ENCODE data around the gene MSH3. TPM values are rescaled to one million over a fixed set of nuclear protein-coding genes. Genes with fewer than 3 reads are reported as not detected.
"Not testable (repeated sequence)": the region's sequence is repeated elsewhere in the genome, so short reads cannot be mapped to it uniquely, and the experiment has no call there.

Gene MSH3
- total and polyA plus RNA-seq, 12 donors = 2.6 to 15.1 (median 11.6) TPM

GRCh38 chr5:80739057-80739456 is 84.6 kb downstream of the MSH3 start:
- DNase-seq (no peak), ATAC-seq (no peak)
- WGBS, 2 donors = 95 to 96% methylated on average over 4 of the region's 4 CpGs
- peaks cover 0 to 3% (median 0%) of the 10 kb centered on the region in 11 donors for H3K9me3 ChIP-seq
- intact Hi-C loops (cut with DNase I) = no loop called here
- H3K27me3 ChIP-seq = no peaks in the 10 kb centered on the region
- no peak overlapping the region for H3K4me3 ChIP-seq
- H3K36me3 ChIP-seq = peaks cover 0 to 34% (median 14%) of the 10 kb centered on the region in 9 donors
- H3K27ac ChIP-seq = no peak overlapping the region
- peaks cover 0 to 5% (median 0%) of the 10 kb centered on the region in 9 donors for H3K4me1 ChIP-seq
- no peak for TF ChIP-seq CTCF (IDR thresholded peaks at IDR 0.05)

GRCh38 chr5:80739496-80739895 is 85.0 kb downstream of the MSH3 start:
- DNase-seq = no peak
- Histone ChIP-seq H3K27ac (no peak overlapping the region), H3K9me3 (peaks cover 0 to 3% (median 0%) of the 10 kb centered on the region in 11 donors), H3K27me3 (no peaks in the 10 kb centered on the region), H3K4me1 (peaks cover 0 to 5% (median 0%) of the 10 kb centered on the region in 9 donors), H3K36me3 (peaks cover 0 to 34% (median 14%) of the 10 kb centered on the region in 9 donors), H3K4me3 (no peak overlapping the region)
- no peak for ATAC-seq
- 94% methylated on average over 4 of the region's 4 CpGs for WGBS, 2 donors
- no peak for TF ChIP-seq CTCF (IDR thresholded peaks at IDR 0.05)
- intact Hi-C loops (cut with DNase I) = no loop called here

GRCh38 chr5:80739898-80740297 is 85.4 kb downstream of the MSH3 start:
- Histone ChIP-seq H3K27me3 (no peaks in the 10 kb centered on the region), H3K36me3 (peaks cover 0 to 38% (median 14%) of the 10 kb centered on the region in 9 donors), H3K9me3 (peaks cover 0 to 3% (median 0%) of the 10 kb centered on the region in 11 donors), H3K27ac (no peak overlapping the region), H3K4me3 (no peak overlapping the region), H3K4me1 (peaks cover 0 to 5% (median 0%) of the 10 kb centered on the region in 9 donors)
- no peak for TF ChIP-seq CTCF (IDR thresholded peaks at IDR 0.05)
- WGBS, 2 donors = 80 to 85% methylated on average over 2 of the region's 2 CpGs
- ATAC-seq (no peak), DNase-seq (no peak)
- intact Hi-C loops (cut with DNase I) = no loop called here

- 93 to 97% methylated on average over 12 of the region's 12 CpGs for WGBS, 2 donors
- H3K27me3 ChIP-seq; H3K27ac ChIP-seq; ATAC-seq; H3K4me3 ChIP-seq; intact Hi-C loops (cut with DNase I); H3K4me1 ChIP-seq; H3K9me3 ChIP-seq; DNase-seq: not testable (repeated sequence)
- peaks cover 0 to 44% (median 14%) of the 10 kb centered on the region in 9 donors for H3K36me3 ChIP-seq
These were observed 86.0 kb downstream of the MSH3 start for GRCh38 chr5:80740488-80740887.

- no peak overlapping the region for H3K4me3 ChIP-seq
- WGBS, 2 donors = 47 to 64% methylated on average over 1 of the region's 1 CpG
- peaks cover 0 to 5% (median 0%) of the 10 kb centered on the region in 9 donors for H3K4me1 ChIP-seq
- H3K27ac ChIP-seq = no peak overlapping the region
- H3K36me3 ChIP-seq = peaks cover 0 to 49% (median 14%) of the 10 kb centered on the region in 9 donors
- H3K27me3 ChIP-seq = no peaks in the 10 kb centered on the region
- DNase-seq = no peak
- intact Hi-C loops (cut with DNase I) = no loop called here
- ATAC-seq = no peak
- H3K9me3 ChIP-seq = peaks cover 0 to 3% (median 0%) of the 10 kb centered on the region in 11 donors
- no peak for TF ChIP-seq CTCF (IDR thresholded peaks at IDR 0.05)
These were observed 86.5 kb downstream of the MSH3 start for GRCh38 chr5:80740999-80741398.

Measured in heart right ventricle (tissue), 16 donors.